AG04450 (cell line): ENCODE results near the gene ATOSB. TPM values are rescaled to one million over a fixed set of nuclear protein-coding genes. Genes with fewer than 3 reads are reported as not detected.

ENCODE experiments used
- CTCF ChIA-PET: fragments of 300-600, 350-600 bp; formaldehyde crosslinking; extraction: SDS; loops from one replicate; lab custom pipeline; 2022; ENCODE audit warnings: antibody characterized with exemption, inconsistent platforms; lab: Charles Lee
- POLR2A ChIA-PET: fragments of 350-600 bp; formaldehyde crosslinking; extraction: SDS; loops from one replicate; lab custom pipeline; 2021; ENCODE audit warnings: antibody characterized with exemption, inconsistent platforms; lab: Yijun Ruan, JAX
- DNase-seq: peaks from one replicate; pipeline ENCODE4 v3.0.0-alpha.2; 2011; ENCODE audit warnings: low read depth, low spot score
- H3K27ac ChIP-seq: one replicate; pipeline ENCODE4 v1.5.1; 2012; ENCODE audit warnings: low read depth, low read length, control low read depth
- H3K27me3 ChIP-seq: one replicate; pipeline ENCODE4 v1.6.0; 2012; ENCODE audit warnings: low read length; ENCODE audit not compliant: control insufficient read depth, insufficient read depth
- H3K4me3 ChIP-seq: 2 replicates; pipeline ENCODE4 v1.5.1; 2011; ENCODE audit warnings: mild to moderate bottlenecking, low read depth, low read length, control low read depth
- H3K9me3 ChIP-seq: 2 replicates; pipeline ENCODE4 v1.5.1; 2012; ENCODE audit warnings: low read length; ENCODE audit not compliant: control insufficient read depth, insufficient read depth
- polyA plus RNA-seq: library from polyadenylated mRNA; depleted of rRNA; stranded (reverse); fragments of >200 nt; gene quantifications from 2 replicates; pipeline ENCODE4 v1.2.3, GENCODE V29; 2011
- TF ChIP-seq, protein P1 (sequence below): IDR thresholded peaks from 2 replicates; pipeline ENCODE4 v1.5.1; 2011; ENCODE audit warnings: low read depth, low read length, control low read depth, inconsistent platforms

ATOSB gene
- polyA plus RNA-seq, 1 experiment, result 20.4 TPM

DNA sequence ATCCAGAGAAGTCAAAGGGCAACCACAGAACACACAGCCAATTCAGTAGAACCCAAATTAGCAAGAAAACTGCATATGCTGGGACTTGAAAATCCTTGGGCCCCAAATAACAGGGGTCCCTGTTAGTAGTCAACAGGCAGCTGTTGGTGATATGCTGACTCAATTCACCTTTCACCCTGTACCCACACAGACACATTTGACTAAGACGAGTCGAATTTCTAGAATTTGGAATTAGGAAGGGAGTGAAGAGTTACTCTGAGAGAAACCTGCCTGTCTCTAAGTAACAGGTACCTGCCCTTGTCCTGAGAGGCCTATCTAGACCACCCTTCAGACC is 42.4 kb downstream of the ATOSB start:
- Histone ChIP-seq H3K9me3 (no peaks in the 10 kb centered on the region), H3K27ac (peak overlapping the region; percentile 82), H3K4me3 (no peak overlapping the region), H3K27me3 (no peaks in the 10 kb centered on the region)
- CTCF ChIA-PET, result interaction anchor here (2.3 kb wide), 1 partner anchor 8 kb away, joined by 6 read pairs; no protein-coding TSS in a partner anchor
- DNase-seq, result no peak
- TF ChIP-seq, protein P1, sequence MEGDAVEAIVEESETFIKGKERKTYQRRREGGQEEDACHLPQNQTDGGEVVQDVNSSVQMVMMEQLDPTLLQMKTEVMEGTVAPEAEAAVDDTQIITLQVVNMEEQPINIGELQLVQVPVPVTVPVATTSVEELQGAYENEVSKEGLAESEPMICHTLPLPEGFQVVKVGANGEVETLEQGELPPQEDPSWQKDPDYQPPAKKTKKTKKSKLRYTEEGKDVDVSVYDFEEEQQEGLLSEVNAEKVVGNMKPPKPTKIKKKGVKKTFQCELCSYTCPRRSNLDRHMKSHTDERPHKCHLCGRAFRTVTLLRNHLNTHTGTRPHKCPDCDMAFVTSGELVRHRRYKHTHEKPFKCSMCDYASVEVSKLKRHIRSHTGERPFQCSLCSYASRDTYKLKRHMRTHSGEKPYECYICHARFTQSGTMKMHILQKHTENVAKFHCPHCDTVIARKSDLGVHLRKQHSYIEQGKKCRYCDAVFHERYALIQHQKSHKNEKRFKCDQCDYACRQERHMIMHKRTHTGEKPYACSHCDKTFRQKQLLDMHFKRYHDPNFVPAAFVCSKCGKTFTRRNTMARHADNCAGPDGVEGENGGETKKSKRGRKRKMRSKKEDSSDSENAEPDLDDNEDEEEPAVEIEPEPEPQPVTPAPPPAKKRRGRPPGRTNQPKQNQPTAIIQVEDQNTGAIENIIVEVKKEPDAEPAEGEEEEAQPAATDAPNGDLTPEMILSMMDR, result no peak
- POLR2A ChIA-PET, result interaction anchor here (2.6 kb wide), 1 partner anchor 38 kb away, joined by 18 read pairs; no protein-coding TSS in a partner anchor

DNA sequence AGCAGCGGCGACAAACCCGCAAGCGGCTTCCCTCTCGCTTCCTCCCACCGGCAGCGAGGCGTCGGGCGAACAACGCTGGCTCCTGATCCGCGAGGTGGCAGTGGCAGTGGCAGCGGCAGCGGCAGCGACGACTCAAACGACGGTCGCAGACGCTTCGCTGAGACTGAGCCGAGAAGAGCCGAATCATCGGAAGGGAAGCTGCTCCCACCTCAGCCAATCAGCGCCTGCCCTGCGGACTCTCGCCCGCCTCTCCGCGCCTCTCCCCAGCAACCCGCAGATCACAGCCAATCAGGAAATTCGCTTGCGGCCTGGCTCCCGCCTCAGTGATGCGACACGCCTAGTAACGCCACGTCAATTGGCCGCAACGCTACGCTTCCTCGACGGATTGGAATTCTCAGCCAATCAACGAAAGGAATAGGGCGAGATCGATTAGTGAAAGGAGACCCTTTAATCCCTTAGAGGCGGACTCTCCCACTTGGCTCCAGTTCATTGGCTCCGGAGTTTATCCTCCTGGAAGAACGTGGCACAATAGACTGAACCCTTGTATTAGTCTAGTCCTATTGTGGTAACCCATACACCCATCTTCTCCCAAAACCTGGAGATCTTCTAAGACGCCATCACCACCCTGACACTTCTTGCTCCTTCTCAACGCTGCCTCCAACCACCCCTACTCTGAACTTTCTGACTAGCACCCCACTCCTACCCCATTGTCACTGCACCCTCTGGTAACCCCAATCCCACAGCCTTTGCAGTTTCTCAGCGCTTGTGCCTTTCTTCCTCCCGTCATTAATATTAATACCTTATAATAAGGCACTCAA is 43.0 kb downstream of the ATOSB start, which contains the start of gene VCP:
Gene VCP (minus strand): TSS at position 165 of the 818 bp plus-strand sequence. CDS start 272 bp downstream, outside the sequence.
- TF ChIP-seq, protein P1, result no peak
- peak within 1 kb of the TSS; percentile 100 for H3K27ac ChIP-seq
- H3K4me3 ChIP-seq, result peak within 1 kb of the TSS; percentile 90
- H3K9me3 ChIP-seq, result no peaks in the 10 kb centered on the region
- H3K27me3 ChIP-seq, result no peaks in the 10 kb centered on the region
- ChIA-PET POLR2A (interaction anchor here (0.6 to 2.6 kb wide), 21 partner anchors 8 to 278 kb away, joined by 3 to 18 read pairs (median 6); partner anchors contain the start of genes ATOSB, DNAJB5, STOML2 and UNC13B), CTCF (interaction anchor here (0.7 to 2.6 kb wide), 8 partner anchors 9 to 173 kb away, joined by 3 to 27 read pairs (median 5); partner anchors contain the start of genes ATOSB and PIGO)
- peak; percentile 98 for DNase-seq

DNA sequence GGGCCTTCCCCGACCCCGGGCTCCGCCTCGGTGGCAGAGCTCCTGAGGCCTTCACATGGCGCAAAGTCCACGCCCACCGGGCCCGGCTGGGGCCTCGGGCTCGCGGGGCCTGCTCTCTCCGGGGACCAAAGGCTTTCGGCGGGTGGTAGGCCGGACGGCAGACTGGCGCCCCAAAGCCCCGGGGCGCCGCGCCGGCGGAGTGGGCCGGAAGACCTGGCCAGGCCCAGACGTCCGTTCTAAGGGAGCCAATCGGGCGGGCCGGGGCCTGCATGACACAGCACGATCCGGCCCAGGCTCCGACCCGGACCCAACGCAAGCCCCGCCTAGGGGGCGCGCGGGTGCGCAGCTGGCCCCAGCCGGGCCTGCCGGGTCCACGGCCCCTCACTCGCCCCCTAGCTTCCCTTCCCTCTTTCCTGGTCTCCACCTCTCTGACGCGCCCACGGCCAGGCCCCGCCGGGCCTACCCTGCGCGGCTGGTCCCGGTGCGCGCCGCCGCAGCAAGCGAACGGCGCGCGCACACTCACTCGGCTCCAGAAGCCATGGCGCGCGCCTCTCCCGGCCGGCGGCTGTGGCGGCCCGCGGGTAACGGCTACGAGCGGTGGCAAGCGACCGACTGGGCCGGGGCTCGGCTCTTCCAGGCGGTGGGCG is 43.7 kb downstream of the ATOSB start:
- ChIA-PET CTCF (interaction anchor here (0.6 to 2.6 kb wide), 15 partner anchors 8 to 438 kb away, joined by 3 to 27 read pairs (median 3); partner anchors contain the start of genes ATOSB, DNAJB5 and PIGO), POLR2A (interaction anchor here (0.6 to 2.6 kb wide), 24 partner anchors 9 to 1130 kb away, joined by 3 to 18 read pairs (median 5); partner anchors contain the start of genes ATOSB, DNAJB5, PIGO and STOML2)
- Histone ChIP-seq H3K27me3 (no peaks in the 10 kb centered on the region), H3K27ac (peak overlapping the region; percentile 100), H3K4me3 (peak overlapping the region; percentile 90), H3K9me3 (no peaks in the 10 kb centered on the region)
- TF ChIP-seq, protein P1, result peak; percentile 34; the same call in 1 of the 2 replicates
- peak; percentile 58 for DNase-seq

DNA sequence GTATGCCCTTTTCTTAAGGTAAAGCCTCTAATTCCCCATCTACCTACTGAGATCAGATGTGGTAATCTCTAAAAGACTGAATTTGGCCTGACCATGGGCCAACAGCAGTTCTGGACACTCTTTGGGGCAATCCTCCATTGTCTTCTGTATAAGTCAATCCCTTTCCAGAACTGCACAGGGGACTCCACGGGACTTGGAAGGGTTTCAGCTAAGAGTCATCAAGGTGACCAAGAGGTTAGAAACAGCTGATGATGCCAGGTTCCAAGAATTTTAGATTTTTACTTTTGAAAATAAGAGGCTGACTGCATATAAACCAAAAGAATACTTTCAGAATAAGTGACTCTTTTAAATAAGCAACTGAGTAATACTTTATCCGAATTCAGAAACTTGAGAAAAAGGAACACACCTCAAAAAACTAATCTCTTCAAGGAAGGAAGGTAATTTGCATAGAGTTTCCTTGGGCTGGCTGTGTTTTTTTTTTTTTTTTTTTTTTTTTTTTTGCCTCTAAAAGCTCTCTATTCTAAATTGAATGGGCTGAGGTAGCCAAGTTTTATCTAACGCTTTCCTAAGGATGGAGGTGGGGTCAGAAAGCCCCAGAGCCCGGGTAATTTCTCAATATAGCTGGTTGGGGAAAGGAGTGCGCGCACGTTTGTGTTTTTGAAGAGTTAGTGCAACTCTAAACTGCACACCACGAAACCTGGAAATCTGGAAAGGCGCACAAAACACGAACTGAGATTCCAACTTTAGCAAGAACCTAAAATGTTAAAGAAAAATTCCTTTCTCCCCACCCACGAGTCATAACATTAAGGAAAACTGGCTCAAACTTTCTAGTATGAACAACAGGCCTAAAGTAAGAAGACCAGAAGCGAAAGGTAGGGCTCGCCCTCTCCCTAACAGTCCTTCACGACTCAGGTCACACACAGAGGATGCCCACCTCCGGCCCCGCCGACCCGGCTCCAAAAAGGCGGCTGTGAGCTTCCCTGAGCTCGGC is 44.5 kb downstream of the ATOSB start:
- Histone ChIP-seq H3K27me3 (no peaks in the 10 kb centered on the region), H3K9me3 (no peaks in the 10 kb centered on the region), H3K27ac (peak overlapping the region; percentile 100), H3K4me3 (peak overlapping the region; percentile 90)
- TF ChIP-seq, protein P1, result no peak
- no peak for DNase-seq
- POLR2A ChIA-PET, result interaction anchor here (0.6 to 2.6 kb wide), 20 partner anchors 8 to 1131 kb away, joined by 3 to 18 read pairs (median 7); partner anchors contain the start of genes ATOSB, DNAJB5, FANCG and PIGO
- CTCF ChIA-PET, result interaction anchor here (0.6 to 2.6 kb wide), 12 partner anchors 10 to 437 kb away, joined by 3 to 27 read pairs (median 4); partner anchors contain the start of genes DNAJB5 and PIGO
